RWPE2 (cell line): Measurements from ENCODE around the gene ZGLP1.

Experiments
- ATAC-seq: fragments of 200-7000 bp; cut with Tn5 transposase; 3 replicates; pipeline ENCODE4 v1.9.1; 2021; ENCODE audit warnings: low read depth
- DNase-seq: peaks from one replicate; pipeline ENCODE4 v3.0.0-alpha.2; 2020; ENCODE audit warnings: low spot score
- H3K27ac ChIP-seq: fragments of 450-650 bp; 2 replicates; pipeline ENCODE4 v1.5.1; 2017; ENCODE audit warnings: mild to moderate bottlenecking; ENCODE audit not compliant: poor library complexity, severe bottlenecking
- H3K27me3 ChIP-seq: fragments of 250-450 bp; sonication (Bioruptor Pico); 2 replicates; pipeline ENCODE4 v1.5.1; 2021; ENCODE audit warnings: mild to moderate bottlenecking, moderate library complexity; ENCODE audit not compliant: insufficient read depth, poor library complexity, severe bottlenecking
- H3K36me3 ChIP-seq: fragments of 250-450 bp; sonication (Bioruptor Pico); 2 replicates; pipeline ENCODE4 v1.5.1; 2020; ENCODE audit warnings: low read depth, mild to moderate bottlenecking, moderate library complexity
- H3K4me1 ChIP-seq: fragments of 250-450 bp; sonication (Bioruptor Pico); 2 replicates; pipeline ENCODE4 v1.5.1; 2021; ENCODE audit warnings: mild to moderate bottlenecking, moderate library complexity; ENCODE audit not compliant: insufficient read depth, poor library complexity, severe bottlenecking
- H3K4me3 ChIP-seq: fragments of 250-450 bp; sonication (Bioruptor Pico); 2 replicates; pipeline ENCODE4 v1.5.1; 2021; ENCODE audit warnings: mild to moderate bottlenecking, moderate library complexity; ENCODE audit not compliant: severe bottlenecking
- H3K9me3 ChIP-seq: fragments of 250-450 bp; sonication (Bioruptor Pico); 2 replicates; pipeline ENCODE4 v1.5.1; 2021; ENCODE audit warnings: mild to moderate bottlenecking, moderate library complexity; ENCODE audit not compliant: severe bottlenecking
- CTCF ChIP-seq: fragments of 450-650 bp; IDR thresholded peaks from one replicate; pipeline ENCODE4 v1.5.1; 2017; ENCODE audit warnings: mild to moderate bottlenecking, moderate library complexity; ENCODE audit not compliant: poor library complexity, severe bottlenecking

The ZGLP1 gene

GRCh38 chr19:10256970-10257615 lies 52.5 kb downstream of the ZGLP1 start:
- no peak overlapping the region for H3K27ac ChIP-seq
- no peaks in the 10 kb centered on the region for H3K9me3 ChIP-seq
- H3K27me3 ChIP-seq = no peaks in the 10 kb centered on the region
- H3K36me3 ChIP-seq = peaks cover 35% of the 10 kb centered on the region
- ATAC-seq (no peak), DNase-seq (no peak)
- no peak overlapping the region for H3K4me3 ChIP-seq
- peaks cover 11% of the 10 kb centered on the region for H3K4me1 ChIP-seq
- TF ChIP-seq CTCF = no peak

GRCh38 chr19:10256551-10256950 lies 53.1 kb downstream of the ZGLP1 start:
- H3K36me3 ChIP-seq = peaks cover 35% of the 10 kb centered on the region
- no peaks in the 10 kb centered on the region for H3K9me3 ChIP-seq
- H3K4me1 ChIP-seq = peaks cover 11% of the 10 kb centered on the region
- no peaks in the 10 kb centered on the region for H3K27me3 ChIP-seq
- DNase-seq = no peak
- no peak for ATAC-seq
- no peak for TF ChIP-seq CTCF
- H3K27ac ChIP-seq = no peak overlapping the region
- H3K4me3 ChIP-seq = no peak overlapping the region

- Histone ChIP-seq H3K27ac (no peak overlapping the region), H3K27me3 (no peaks in the 10 kb centered on the region), H3K4me1 (peaks cover 8% of the 10 kb centered on the region), H3K4me3 (no peak overlapping the region), H3K9me3 (no peaks in the 10 kb centered on the region), H3K36me3 (peaks cover 35% of the 10 kb centered on the region)
- ATAC-seq (no peak), DNase-seq (no peak)
- TF ChIP-seq CTCF = no peak
Observed at GRCh38 chr19:10255358-10255757, 54.3 kb downstream of the ZGLP1 start.
